ENCODE measurements around the gene NAE1.

NAE1 gene

DNA sequence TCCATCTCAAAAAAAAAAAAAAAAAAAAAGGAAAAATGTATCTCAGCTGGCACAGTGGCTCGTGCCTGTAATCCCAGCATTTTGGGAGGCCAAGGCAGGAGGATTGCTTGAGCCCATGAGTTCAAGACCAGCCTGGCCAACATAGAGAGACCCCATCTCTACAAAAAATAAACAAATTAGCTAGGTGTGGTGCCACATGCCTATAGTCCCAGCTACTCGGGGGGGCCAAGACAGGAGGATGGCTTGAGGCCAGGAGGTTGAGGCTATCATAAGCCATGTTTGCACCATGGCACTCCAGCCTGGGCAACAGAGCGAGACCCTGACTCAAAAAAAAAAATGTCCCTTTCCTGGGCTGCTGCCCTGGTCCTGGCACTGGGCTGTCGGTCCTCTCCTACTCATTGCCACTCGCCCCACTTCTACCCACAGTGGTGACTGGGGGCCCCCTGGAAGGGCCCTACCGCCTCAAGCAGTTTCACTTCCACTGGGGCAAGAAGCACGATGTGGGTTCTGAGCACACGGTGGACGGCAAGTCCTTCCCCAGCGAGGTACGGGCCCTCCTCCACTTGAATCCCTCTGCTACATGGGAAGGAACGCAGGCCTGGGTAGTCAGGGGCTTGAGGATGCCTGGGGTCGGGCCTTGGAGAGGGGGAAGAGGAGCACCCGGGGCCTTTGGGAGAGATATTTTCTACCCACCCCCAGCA lies 19.5 kb upstream of the NAE1 start:
- DNase-seq (ENCODE audit: low read depth in 3 of 3): no peak

GRCh38 chr16:66849549-66849948 lies 18.8 kb upstream of the NAE1 start:
- DNase-seq (ENCODE audit: low read depth in 3 of 3): no peak

GRCh38 chr16:66849021-66849420 lies 18.2 kb upstream of the NAE1 start:
- DNase-seq (ENCODE audit: low read depth in 3 of 3): no peak

GRCh38 chr16:66848172-66848571 lies 17.4 kb upstream of the NAE1 start:
- DNase-seq (ENCODE audit: low read depth in 3 of 3): no peak

GRCh38 chr16:66847533-66848067 lies 16.8 kb upstream of the NAE1 start:
- no peak for DNase-seq (ENCODE audit: low read depth in 3 of 3)

DNA sequence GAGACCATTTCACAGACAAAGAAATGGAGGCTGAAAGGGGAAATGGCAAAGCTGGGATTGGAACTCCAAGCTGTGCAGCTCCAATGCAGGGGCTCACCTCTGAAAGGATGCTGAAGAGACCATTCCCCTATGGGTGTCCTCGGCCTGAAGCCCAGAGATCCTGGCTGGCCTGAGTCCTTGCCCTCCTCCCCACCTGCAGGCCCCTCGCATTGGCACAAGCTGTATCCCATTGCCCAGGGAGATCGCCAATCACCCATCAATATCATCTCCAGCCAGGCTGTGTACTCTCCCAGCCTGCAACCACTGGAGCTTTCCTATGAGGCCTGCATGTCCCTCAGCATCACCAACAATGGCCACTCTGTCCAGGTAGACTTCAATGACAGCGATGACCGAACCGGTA lies 16.1 kb upstream of the NAE1 start:
- no peak for DNase-seq (ENCODE audit: low read depth in 3 of 3)

- DNase-seq (ENCODE audit: low read depth in 3 of 3): no peak
Measured at GRCh38 chr16:66846266-66846665, 15.5 kb upstream of the NAE1 start.

DNA sequence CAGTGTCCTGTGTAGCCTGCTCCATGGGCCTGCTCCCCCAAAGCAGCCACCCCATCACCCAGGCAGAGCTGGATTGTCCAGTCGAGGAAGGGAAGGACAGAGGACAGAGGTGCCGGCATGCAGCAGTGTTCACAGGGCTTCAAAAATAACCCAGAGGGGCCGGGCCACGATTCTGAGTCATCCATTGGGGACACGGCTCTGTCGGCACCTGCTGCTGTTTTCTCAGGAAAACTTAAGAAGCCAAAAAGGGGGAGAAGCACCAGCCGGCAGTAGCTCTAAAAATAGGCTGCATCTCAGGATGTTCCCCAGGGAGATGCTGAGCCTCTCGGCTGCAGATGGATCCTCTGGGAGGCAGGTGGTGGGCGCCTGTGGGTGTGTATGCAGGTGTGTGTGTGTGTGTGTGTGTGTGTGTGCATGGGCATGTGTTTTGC lies 15.0 kb upstream of the NAE1 start:
- no peak for DNase-seq (ENCODE audit: low read depth in 3 of 3)

DNA sequence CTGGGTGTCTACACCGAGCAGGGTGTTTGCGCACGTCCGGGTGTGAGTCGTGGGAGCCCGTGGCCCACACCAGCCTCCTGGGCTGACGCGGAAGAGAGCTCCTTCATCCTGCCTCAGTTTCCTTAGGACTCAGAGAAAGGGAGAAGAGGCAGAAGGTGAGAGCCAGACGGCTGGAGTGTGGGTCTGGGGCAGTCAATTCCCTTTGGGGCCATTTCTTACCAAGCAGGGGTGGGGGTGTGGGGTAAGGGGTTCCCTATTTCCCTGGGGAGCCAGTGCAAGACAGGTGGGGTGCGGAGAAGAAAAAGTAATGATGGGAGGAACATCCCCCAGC lies 14.3 kb upstream of the NAE1 start:
- DNase-seq (ENCODE audit: low read depth in 3 of 3): no peak

DNA sequence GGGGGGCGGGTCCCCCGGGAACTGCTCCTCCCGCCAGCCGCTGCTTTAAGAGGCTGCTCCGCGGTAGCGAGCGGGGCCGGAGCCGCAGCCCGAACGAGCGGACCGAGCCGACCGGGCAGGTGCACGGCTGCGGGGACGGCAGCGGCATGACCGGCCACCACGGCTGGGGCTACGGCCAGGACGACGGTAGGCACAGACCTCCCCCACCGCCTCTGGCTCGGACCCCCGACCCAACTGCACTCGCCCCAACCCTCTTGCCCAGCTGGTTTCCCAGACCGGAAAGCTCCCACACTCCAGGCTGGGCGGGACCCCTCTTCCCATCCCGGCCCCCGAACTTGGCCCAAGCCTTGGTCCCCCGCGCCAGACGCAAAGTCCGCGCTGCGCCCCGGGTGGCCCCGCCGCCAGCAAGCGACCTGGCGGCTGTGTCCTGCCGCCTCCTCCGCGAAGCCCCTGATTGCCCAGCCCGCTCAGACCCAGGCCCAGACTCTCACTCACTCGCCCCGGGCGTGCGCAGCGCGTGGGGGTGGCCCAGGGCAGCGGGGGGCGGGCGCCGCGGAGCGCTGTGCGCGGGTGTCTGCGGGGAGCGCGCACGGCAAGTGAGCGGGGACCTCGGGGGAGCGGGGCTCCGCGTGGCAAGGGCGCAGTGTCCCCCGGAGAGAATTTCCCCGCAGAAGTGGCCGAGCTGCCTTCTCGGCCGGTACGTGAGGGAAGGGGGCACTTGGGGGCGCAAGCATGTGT lies 13.7 kb upstream of the NAE1 start, which contains the start of gene CA7:
CA7 (plus strand) TSS at position 73 of the 738 bp plus-strand sequence; CDS start at position 147, 74 bp downstream.
- DNase-seq (ENCODE audit: low read depth in 3 of 3): no peak

GRCh38 chr16:66844009-66844341 lies 13.2 kb upstream of the NAE1 start:
- no peak for DNase-seq (ENCODE audit: low read depth in 3 of 3)

DNA sequence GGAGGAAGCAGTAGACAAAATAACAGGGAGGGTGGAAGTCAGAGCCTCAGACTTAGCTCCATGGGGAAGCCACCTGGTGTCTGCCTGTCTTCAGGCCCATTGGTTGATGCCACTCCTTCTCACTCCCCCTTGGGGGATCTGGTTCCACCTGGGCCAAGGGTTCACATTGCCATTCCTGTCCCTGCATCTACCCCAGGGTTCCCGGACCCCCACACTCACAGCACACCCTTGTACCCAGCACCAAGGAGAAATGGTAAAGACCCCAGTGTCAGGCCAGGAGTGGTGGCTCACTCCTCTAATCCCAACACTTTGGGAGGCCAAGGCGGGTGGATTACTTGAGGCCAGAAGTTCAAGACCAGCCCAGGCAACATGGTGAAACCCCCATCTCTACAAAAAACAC lies 12.4 kb upstream of the NAE1 start:
- no peak for DNase-seq (ENCODE audit: low read depth in 3 of 3)

DNA sequence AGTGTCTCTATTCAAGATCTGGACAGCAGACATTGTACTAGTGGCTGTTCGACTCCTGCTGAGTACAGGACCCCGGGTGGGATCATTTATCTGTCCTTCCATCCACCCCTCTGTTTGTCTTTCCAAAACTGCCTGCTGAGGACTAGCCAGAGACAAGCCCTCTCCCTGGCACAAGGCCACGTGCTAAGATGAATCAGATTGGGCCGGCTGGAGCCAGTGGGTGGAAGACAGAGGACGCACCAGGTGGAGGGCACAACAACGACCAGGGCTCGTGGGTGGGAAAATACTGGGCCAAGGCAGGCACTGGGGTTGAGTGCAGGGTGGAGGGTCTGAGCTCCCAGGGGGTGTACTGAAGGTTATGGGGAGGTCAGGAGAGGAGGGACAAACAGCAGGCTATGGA lies 12.0 kb upstream of the NAE1 start:
- no peak for DNase-seq (ENCODE audit: low read depth in 3 of 3)

GRCh38 chr16:66841366-66841765 lies 10.6 kb upstream of the NAE1 start:
- no peak for DNase-seq (ENCODE audit: low read depth in 3 of 3)

GRCh38 chr16:66840883-66841282 lies 10.1 kb upstream of the NAE1 start:
- no peak for DNase-seq (ENCODE audit: low read depth in 3 of 3)

- DNase-seq (ENCODE audit: low read depth in 3 of 3): no peak
Measured at GRCh38 chr16:66834746-66835145, 4.0 kb upstream of the NAE1 start.

DNA sequence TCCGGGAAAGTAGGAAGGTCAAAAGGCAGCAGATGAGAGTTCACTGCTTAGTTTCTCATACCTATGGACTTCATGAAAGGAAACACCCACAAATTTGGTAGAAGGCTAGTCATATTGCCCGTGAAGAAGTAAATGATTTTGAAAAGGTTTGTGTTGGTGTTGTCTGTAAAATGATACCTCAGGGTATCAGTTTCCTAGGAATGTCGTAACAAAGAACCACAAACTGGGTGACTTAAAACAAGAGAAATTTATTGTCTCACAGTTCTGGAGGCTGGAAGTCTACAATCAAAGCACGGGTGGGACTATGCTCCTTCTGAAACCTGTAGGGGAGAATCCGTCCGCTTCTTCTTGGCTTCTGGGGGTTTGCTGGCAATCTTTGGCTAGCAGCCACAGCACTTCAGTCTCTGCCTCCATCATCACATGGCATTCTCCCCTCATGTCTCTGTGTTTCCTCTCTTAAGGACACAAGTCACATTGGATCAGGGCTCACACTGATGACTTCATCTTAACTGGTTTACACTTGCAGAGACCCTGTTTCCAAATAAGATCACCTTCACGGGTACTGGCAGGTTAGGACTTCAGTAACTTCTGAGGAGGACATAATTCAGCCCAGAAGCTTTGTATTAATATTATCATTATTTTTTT lies 2.0 kb upstream of the NAE1 start:
- DNase-seq (ENCODE audit: low read depth in 3 of 3): no peak

GRCh38 chr16:66832190-66832589 lies 1.4 kb upstream of the NAE1 start:
- DNase-seq (ENCODE audit: low read depth in 3 of 3): no peak

DNA sequence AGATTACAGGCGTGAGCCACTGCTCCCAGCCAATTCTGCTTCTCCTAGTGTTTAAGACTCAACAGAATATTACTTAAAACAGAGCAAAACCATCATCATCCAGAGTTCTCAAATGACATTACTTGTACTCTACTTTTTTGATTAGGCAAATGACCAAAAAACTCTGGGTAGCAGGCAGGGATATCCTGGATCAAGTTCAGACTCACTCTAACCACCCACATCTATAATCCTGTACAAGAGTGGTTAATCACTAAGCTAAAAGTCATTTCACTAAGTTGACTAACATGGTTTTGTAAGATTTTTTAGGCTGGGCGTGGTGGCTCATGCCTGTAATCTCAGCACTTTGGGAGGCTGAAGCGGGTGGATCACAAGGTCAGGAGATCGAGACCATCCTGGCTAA lies 6.8 kb downstream of the NAE1 start:
- DNase-seq (ENCODE audit: low read depth in 3 of 3): no peak

GRCh38 chr16:66814734-66815133 lies 16.0 kb downstream of the NAE1 start:
- no peak for DNase-seq (ENCODE audit: low read depth in 3 of 3)

DNA sequence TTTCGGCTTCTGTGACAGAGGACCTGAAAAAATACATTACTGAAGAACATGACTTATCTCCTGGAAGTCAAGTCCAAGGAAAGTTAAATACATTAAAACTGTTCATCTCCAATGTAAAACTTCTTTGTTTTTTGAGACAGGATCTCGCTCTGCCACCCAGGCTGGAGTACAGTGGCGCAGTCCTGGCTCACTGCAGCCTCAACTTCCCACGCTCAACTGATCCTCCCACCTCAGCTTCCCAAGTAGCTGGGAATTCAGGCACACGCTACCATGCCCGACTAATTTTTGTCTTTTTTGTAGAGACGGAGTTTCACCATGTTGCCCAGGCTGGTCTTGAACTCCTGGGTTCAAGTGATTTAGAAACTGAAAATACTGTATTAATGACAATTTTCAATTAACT lies 19.7 kb downstream of the NAE1 start:
- DNase-seq (ENCODE audit: low read depth in 3 of 3): no peak

DNA sequence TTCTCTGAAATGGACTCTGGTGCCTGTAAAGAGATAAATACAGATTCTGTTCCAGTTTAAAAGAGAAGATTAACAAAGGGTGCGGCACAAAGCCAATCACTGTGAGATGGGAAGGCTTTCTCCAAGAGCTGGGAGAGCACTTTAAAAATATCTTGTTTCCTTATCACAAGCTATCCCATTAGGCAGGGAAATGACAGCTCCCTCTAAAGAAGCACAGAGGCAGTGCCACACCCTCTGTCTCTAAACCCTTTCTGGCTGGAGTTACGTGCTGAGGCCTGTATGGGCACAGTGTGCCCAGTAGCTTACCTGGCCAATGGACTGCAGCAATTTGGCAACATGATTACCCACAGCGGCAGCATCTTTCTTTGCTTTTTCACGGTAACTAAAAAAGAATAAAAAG lies 20.4 kb downstream of the NAE1 start:
- no peak for DNase-seq (ENCODE audit: low read depth in 3 of 3)

DNA sequence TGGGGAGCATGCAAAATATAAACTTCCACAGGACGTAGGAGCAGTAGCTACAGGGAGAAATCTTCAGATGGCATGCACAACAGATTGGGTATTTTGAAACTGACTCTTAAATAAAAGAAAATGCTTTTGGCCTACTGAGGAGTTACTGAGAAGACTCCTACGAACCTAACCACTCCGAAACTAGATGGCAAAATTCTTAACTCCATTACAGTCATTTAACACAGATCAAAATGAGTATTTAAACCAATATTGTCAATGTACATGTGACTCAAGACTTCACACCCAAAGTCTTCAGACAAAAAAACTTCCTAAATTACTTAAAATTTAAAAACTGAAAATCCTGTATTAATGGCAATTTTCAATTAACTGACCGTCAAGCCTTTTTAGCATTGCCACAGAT lies 21.0 kb downstream of the NAE1 start:
- no peak for DNase-seq (ENCODE audit: low read depth in 3 of 3)

Measured in stimulated activated CD4-positive, alpha-beta T cell treated with anti-CD3 and anti-CD28 coated beads, TNF-alpha, amount 100 ng/mL, for 48 hours (primary cell).